ENCODE data around the gene ETV3L.

The ETV3L gene

GRCh38 chr1:157138220-157139051, 38.8 kb upstream of the ETV3L start, which contains the start of gene ETV3:
Gene ETV3, minus strand, starts transcription at chr1:157138395. Its CDS starts 2,043 bp downstream, at chr1:157136352.
- no peak for TF ChIP-seq CTCF (IDR thresholded peaks at IDR 0.05; ENCODE audit: low read depth, low read length)
- Histone ChIP-seq H3K36me3 (peaks cover 25% of the 10 kb centered on the region), H3K4me3 (ENCODE audit: low read depth, low read length) (peak within 1 kb of the TSS; percentile 95), H3K9me3 (no peaks in the 10 kb centered on the region), H3K4me1 (peaks cover 16% of the 10 kb centered on the region), H3K27me3 (no peaks in the 10 kb centered on the region)
- DNase-seq, result peak; percentile 93

GRCh38 chr1:157137408-157138219, 38.0 kb upstream of the ETV3L start:
- Histone ChIP-seq H3K27me3 (no peaks in the 10 kb centered on the region), H3K9me3 (no peaks in the 10 kb centered on the region), H3K4me3 (ENCODE audit: low read depth, low read length) (peak overlapping the region; percentile 95), H3K36me3 (peaks cover 33% of the 10 kb centered on the region), H3K4me1 (peaks cover 13% of the 10 kb centered on the region)
- no peak for TF ChIP-seq CTCF (IDR thresholded peaks at IDR 0.05; ENCODE audit: low read depth, low read length)
- DNase-seq, result no peak

GRCh38 chr1:157137046-157137407, 37.4 kb upstream of the ETV3L start:
- DNase-seq, result no peak
- Histone ChIP-seq H3K36me3 (peaks cover 39% of the 10 kb centered on the region), H3K9me3 (no peaks in the 10 kb centered on the region), H3K4me3 (ENCODE audit: low read depth, low read length) (peak overlapping the region; percentile 95), H3K4me1 (peaks cover 13% of the 10 kb centered on the region), H3K27me3 (no peaks in the 10 kb centered on the region)
- no peak for TF ChIP-seq CTCF (IDR thresholded peaks at IDR 0.05; ENCODE audit: low read depth, low read length)

- no peaks in the 10 kb centered on the region for H3K9me3 ChIP-seq
- no peaks in the 10 kb centered on the region for H3K27me3 ChIP-seq
- peaks cover 7% of the 10 kb centered on the region for H3K4me1 ChIP-seq
- TF ChIP-seq CTCF (IDR thresholded peaks at IDR 0.05; ENCODE audit: low read depth, low read length), result no peak
- no peak for DNase-seq
- peaks cover 46% of the 10 kb centered on the region for H3K36me3 ChIP-seq
- no peak overlapping the region for H3K4me3 ChIP-seq (ENCODE audit: low read depth, low read length)
Measured at GRCh38 chr1:157136133-157136532, 36.5 kb upstream of the ETV3L start.

GRCh38 chr1:157135646-157136045, 36.0 kb upstream of the ETV3L start:
- no peak for TF ChIP-seq CTCF (IDR thresholded peaks at IDR 0.05; ENCODE audit: low read depth, low read length)
- H3K36me3 ChIP-seq, result peaks cover 51% of the 10 kb centered on the region
- H3K27me3 ChIP-seq, result no peaks in the 10 kb centered on the region
- no peaks in the 10 kb centered on the region for H3K9me3 ChIP-seq
- peaks cover 4% of the 10 kb centered on the region for H3K4me1 ChIP-seq
- no peak for DNase-seq
- no peak overlapping the region for H3K4me3 ChIP-seq (ENCODE audit: low read depth, low read length)
